A673 (cell line): Measurements from ENCODE around the gene LNPEP.

Experiments used
- CTCF ChIP-seq: fragments of 300-800, 200-600 bp; sonication (generic); conservative IDR thresholded peaks from 2 replicates; pipeline ENCODE4 v1.5.1; 2017; ENCODE audit warnings: low read depth, mild to moderate bottlenecking, antibody characterized with exemption, low read length, moderate library complexity, mixed read lengths
- EZH2 ChIP-seq: fragments of 200-600 bp; sonication (generic); IDR thresholded peaks from 2 replicates; pipeline ENCODE4 v1.6.1; 2017; ENCODE audit warnings: borderline replicate concordance, low read depth, mild to moderate bottlenecking, mixed read lengths, antibody characterized with exemption, low read length; ENCODE audit not compliant: poor library complexity, severe bottlenecking

GRCh38 chr5:97062046-97062445 is 126.2 kb downstream of the LNPEP start:
- no peak for TF ChIP-seq EZH2
- no peak for TF ChIP-seq CTCF
